Endothelial cell of umbilical vein (primary cell): Measurements from ENCODE around the gene LOX. TPM values are rescaled to one million over a fixed set of nuclear protein-coding genes. Genes with fewer than 3 reads are reported as not detected.
A peak's percentile ranks its signal among the peaks of the same experiment; 100 is the strongest.

Experiments
- BruUV-seq: library from RNA; stranded (reverse); fragments of 400-500 nt; replicated peaks from 2 replicates; lab custom pipeline; 2021; lab: Mats Ljungman, UMichigan
- CTCF ChIA-PET: fragments of 300-600, 350-600 bp; sonication (Branson Sonifier 250); formaldehyde crosslinking; loops from one replicate; lab custom pipeline; 2021; ENCODE audit warnings: antibody characterized with exemption, inconsistent platforms; lab: Charles Lee
- POLR2A ChIA-PET: fragments of 300-600, 350-600 bp; sonication (Branson Sonifier 250); formaldehyde crosslinking; loops from one replicate; lab custom pipeline; 2021; ENCODE audit warnings: antibody characterized with exemption, inconsistent platforms; lab: Charles Lee
- DNase-seq: peaks from one replicate; pipeline ENCODE4 v3.0.0-alpha.2; 2011; ENCODE audit warnings: low read depth, low spot score
- FAIRE-seq: peaks from 2 replicates; lab custom pipeline; 2011; peaks lifted over from hg19 to GRCh38; lab: Jason Lieb, UNC
- H2AFZ ChIP-seq: 2 replicates; pipeline ENCODE4 v1.6.0; 2012; ENCODE audit warnings: low read depth, low read length, control low read depth, inconsistent platforms
- H3K27ac ChIP-seq: 2 replicates; pipeline ENCODE4 v1.5.1; 2011; ENCODE audit warnings: low read depth, mild to moderate bottlenecking, control low read depth, low read length, moderate library complexity; ENCODE audit not compliant: insufficient read depth
- H3K27me3 ChIP-seq, 2 experiments: 2 replicates each; pipeline versions ENCODE4 v1.6.0 to v1.6.1; 2011; ENCODE audit warnings: low read length in 2 of 2, mixed read lengths in 1 of 2; ENCODE audit not compliant: control insufficient read depth in 2 of 2, insufficient read depth in 2 of 2
- H3K36me3 ChIP-seq, 2 experiments: 2 replicates in 1 of 2; 3 replicates in 1 of 2; pipeline ENCODE4 v1.5.1; 2011; ENCODE audit warnings: low read length in 2 of 2, mild to moderate bottlenecking in 1 of 2, moderate library complexity in 1 of 2; ENCODE audit not compliant: control insufficient read depth in 2 of 2, insufficient read depth in 2 of 2; ENCODE audit errors: extremely low read depth in 1 of 2
- H3K4me1 ChIP-seq: 3 replicates; pipeline ENCODE4 v1.5.1; 2011; ENCODE audit warnings: mild to moderate bottlenecking, low read length; ENCODE audit not compliant: control insufficient read depth, insufficient read depth; ENCODE audit errors: extremely low read depth
- H3K4me2 ChIP-seq: 2 replicates; pipeline ENCODE4 v1.6.1; 2011; ENCODE audit warnings: low read length, control low read depth, mixed read lengths; ENCODE audit not compliant: insufficient read depth
- H3K4me3 ChIP-seq, 3 experiments: fragments of 200-600 bp in 1 of 3; sonication (generic), shearing (Covaris generic) in 1 of 3; replicated peaks in 1 of 3; 2 replicates each; pipeline ENCODE4 v1.5.1; 2011 to 2016; ENCODE audit warnings: control low read depth in 3 of 3, low read length in 3 of 3, mild to moderate bottlenecking in 2 of 3, inconsistent platforms in 1 of 3, low read depth in 1 of 3, moderate library complexity in 1 of 3; ENCODE audit not compliant: insufficient read depth in 1 of 3
- H3K79me2 ChIP-seq: 2 replicates; pipeline ENCODE4 v1.6.0; 2012; ENCODE audit warnings: low read length, inconsistent platforms; ENCODE audit not compliant: control insufficient read depth, insufficient read depth
- H3K9ac ChIP-seq: replicated peaks from 2 replicates; pipeline ENCODE3; 2011; ENCODE audit warnings: low read length, control low read depth; ENCODE audit not compliant: insufficient read depth; ENCODE audit errors: extremely low read depth
- H3K9me1 ChIP-seq: replicated peaks from 3 replicates; pipeline ENCODE4 v1.6.0; 2011; ENCODE audit warnings: mild to moderate bottlenecking, low read length; ENCODE audit not compliant: control insufficient read depth, insufficient read depth; ENCODE audit errors: extremely low read depth
- H3K9me3 ChIP-seq: replicated peaks from 2 replicates; pipeline ENCODE4 v1.5.1; 2012; ENCODE audit warnings: low read length, inconsistent platforms; ENCODE audit not compliant: control insufficient read depth, insufficient read depth
- H4K20me1 ChIP-seq: replicated peaks from 2 replicates; pipeline ENCODE3; 2011; ENCODE audit warnings: mild to moderate bottlenecking, low read length; ENCODE audit not compliant: control insufficient read depth, insufficient read depth; ENCODE audit errors: extremely low read depth
- POLR2AphosphoS5 ChIP-seq: IDR thresholded peaks from 2 replicates; pipeline ENCODE4 v1.6.1; 2012; ENCODE audit warnings: low read depth, mild to moderate bottlenecking, control low read depth, low read length, moderate library complexity; ENCODE audit not compliant: insufficient read depth
- dilution Hi-C: fragments of 300-500 bp; cut with MboI; formaldehyde crosslinking; loops from one replicate; pipeline ENCODE4 v1.15.0; 2019; ENCODE audit warnings: low sequenced_read_pairs; ENCODE audit not compliant: extremely low pct_ligation_motif_present
- intact Hi-C: fragments of 100-400 bp; cut with micrococcal nuclease; formaldehyde crosslinking; loops from one replicate; pipeline ENCODE4 v1.10.0; 2022
- polyA plus RNA-seq, 4 experiments: library from polyadenylated mRNA; depleted of rRNA in 3 of 4; stranded (reverse) in 3 of 4; unstranded in 1 of 4; fragments of >200 nt; gene quantifications; 2 replicates each; pipeline versions ENCODE4 v1.2.1 to v1.2.3, GENCODE V29; 2011 to 2012; ENCODE audit warnings: missing spikeins in 1 of 4
- total RNA-seq: library from RNA; stranded (reverse); gene quantifications from 2 replicates; pipeline ENCODE4 v1.2.3, GENCODE V29; 2021
- TF ChIP-seq, protein P1 (sequence below), 2 donors: IDR thresholded peaks; 1 replicate in 1 of 2; 2 replicates in 1 of 2; pipeline ENCODE4 v1.5.1; 2011; ENCODE audit warnings: low read length in 2 of 2, mild to moderate bottlenecking in 2 of 2, moderate library complexity in 2 of 2, control low read depth in 1 of 2, inconsistent platforms in 1 of 2, low read depth in 1 of 2; ENCODE audit not compliant: insufficient read depth in 1 of 2; ENCODE audit errors: extremely low read depth in 1 of 2

The LOX gene
- total and polyA plus RNA-seq, 2 donors (not counting 3 experiments of a cell fraction or from before 2014, with no cell fraction given), result 39.0 to 79.1 TPM

DNA sequence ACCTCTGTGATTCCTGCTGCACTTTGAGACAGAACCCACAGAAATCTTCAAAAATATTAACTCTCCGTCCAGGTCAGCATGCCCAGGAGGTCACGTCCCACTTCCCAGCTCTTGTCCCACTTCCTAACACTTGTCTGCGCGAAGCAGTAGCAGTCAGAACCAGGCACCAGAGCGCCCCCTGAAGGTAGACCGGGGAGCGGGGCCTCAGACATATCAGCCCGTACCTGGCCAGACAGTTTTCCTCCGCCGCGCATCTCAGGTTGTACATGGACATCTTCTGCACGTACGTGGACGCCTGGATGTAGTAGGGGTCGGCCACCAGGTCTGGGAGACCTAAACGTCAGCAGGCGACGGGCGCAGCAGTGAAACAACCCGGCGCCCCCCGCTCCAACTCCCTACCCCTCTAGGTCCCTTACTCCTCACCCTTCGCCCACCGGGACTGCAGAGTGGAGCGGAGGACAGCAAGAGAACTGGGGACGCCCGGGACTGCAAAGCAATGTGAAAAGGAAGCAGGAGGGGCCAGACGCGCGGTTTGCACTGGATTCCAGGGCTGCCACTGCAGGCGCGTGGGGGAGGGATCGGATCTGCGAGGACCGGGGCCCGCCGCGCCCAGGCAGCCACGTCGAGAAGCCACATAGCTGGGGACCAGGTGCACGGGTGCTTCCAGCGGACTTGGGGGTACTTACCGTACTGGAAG is 1.2 kb downstream of the LOX start:
- Histone ChIP-seq H3K36me3 (peaks cover 0 to 8% of the 10 kb centered on the region in 2 experiments), H3K27me3 (no peaks in the 10 kb centered on the region), H4K20me1 (no peaks in the 10 kb centered on the region), H3K27ac (peak overlapping the region; percentile 88), H3K4me1 (peaks cover 40% of the 10 kb centered on the region), H3K79me2 (peaks cover 14% of the 10 kb centered on the region), H3K4me3 (peak overlapping the region; percentile 51 to 68 (median 67)), H3K9ac (peak overlapping the region; percentile 83), H3K9me3 (no peaks in the 10 kb centered on the region), H3K9me1 (no peaks in the 10 kb centered on the region), H3K4me2 (peak overlapping the region; percentile 91), H2AFZ (peak overlapping the region; percentile 97)
- dilution Hi-C loops (loop anchor here (25.0 kb wide), 1 partner anchor 110 kb away; no protein-coding TSS in a partner anchor), intact Hi-C loops (loop anchor here (1.0 to 10.0 kb wide), 11 partner anchors 24 to 1612 kb away; partner anchors contain the start of genes PRR16 and SNCAIP)
- DNase-seq, result peak; percentile 88
- POLR2A ChIA-PET, result interaction anchor here (1.4 to 2.6 kb wide), 2 partner anchors 108 to 109 kb away, joined by 3 to 16 read pairs; no protein-coding TSS in a partner anchor
- CTCF ChIA-PET, result interaction anchor here (0.6 to 4.9 kb wide), 49 partner anchors 8 to 1260 kb away, joined by 3 to 164 read pairs (median 8); partner anchors contain the start of gene SRFBP1
- BruUV-seq, result no TSS peak
- FAIRE-seq, result peak; percentile 84
- TF ChIP-seq, protein P1, sequence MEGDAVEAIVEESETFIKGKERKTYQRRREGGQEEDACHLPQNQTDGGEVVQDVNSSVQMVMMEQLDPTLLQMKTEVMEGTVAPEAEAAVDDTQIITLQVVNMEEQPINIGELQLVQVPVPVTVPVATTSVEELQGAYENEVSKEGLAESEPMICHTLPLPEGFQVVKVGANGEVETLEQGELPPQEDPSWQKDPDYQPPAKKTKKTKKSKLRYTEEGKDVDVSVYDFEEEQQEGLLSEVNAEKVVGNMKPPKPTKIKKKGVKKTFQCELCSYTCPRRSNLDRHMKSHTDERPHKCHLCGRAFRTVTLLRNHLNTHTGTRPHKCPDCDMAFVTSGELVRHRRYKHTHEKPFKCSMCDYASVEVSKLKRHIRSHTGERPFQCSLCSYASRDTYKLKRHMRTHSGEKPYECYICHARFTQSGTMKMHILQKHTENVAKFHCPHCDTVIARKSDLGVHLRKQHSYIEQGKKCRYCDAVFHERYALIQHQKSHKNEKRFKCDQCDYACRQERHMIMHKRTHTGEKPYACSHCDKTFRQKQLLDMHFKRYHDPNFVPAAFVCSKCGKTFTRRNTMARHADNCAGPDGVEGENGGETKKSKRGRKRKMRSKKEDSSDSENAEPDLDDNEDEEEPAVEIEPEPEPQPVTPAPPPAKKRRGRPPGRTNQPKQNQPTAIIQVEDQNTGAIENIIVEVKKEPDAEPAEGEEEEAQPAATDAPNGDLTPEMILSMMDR (IDR thresholded peaks at IDR 0.05; ENCODE audit: extremely low read depth in 1 of 2, insufficient read depth in 1 of 2, low read depth in 1 of 2, low read length in 2 of 2), result peak; percentile 85 to 93
- TF ChIP-seq POLR2AphosphoS5, result no peak
